ENCODE results near the gene PREX1. TPM values are rescaled to one million over a fixed set of nuclear protein-coding genes. Genes with fewer than 3 reads are reported as not detected.

PREX1 gene
- total RNA-seq, 1 donor: 14.1 TPM

GRCh38 chr20:48604426-48604825 lies 223.4 kb downstream of the PREX1 start:
- no peaks in the 10 kb centered on the region for H3K9me3 ChIP-seq (ENCODE audit: low read depth, low read length)
- no peaks in the 10 kb centered on the region for H3K36me3 ChIP-seq (ENCODE audit: insufficient read depth, low read length)
- H3K27me3 ChIP-seq (ENCODE audit: insufficient read depth, low read length): peaks cover 11% of the 10 kb centered on the region
- H3K79me2 ChIP-seq (ENCODE audit: insufficient read depth, low read length): no peaks in the 10 kb centered on the region
- H3K4me2 ChIP-seq (ENCODE audit: insufficient read depth, low read length): no peak overlapping the region
- no peak overlapping the region for H2AFZ ChIP-seq (ENCODE audit: low read length)
- TF ChIP-seq CTCF (IDR thresholded peaks at IDR 0.05; ENCODE audit: extremely low read depth, low read depth, low read length): no peak
- H3K4me3 ChIP-seq (ENCODE audit: insufficient read depth, low read length): no peak overlapping the region
- H3K4me1 ChIP-seq (ENCODE audit: insufficient read depth, low read length): no peaks in the 10 kb centered on the region
- no peaks in the 10 kb centered on the region for H4K20me1 ChIP-seq (ENCODE audit: insufficient read depth, low read length)
- DNase-seq (ENCODE audit: insufficient read length, low spot score, missing footprints): no peak
- H3K27ac ChIP-seq (ENCODE audit: low read depth, low read length): no peak overlapping the region

GRCh38 chr20:48603819-48604405 lies 223.9 kb downstream of the PREX1 start:
- no peak for DNase-seq (ENCODE audit: insufficient read length, low spot score, missing footprints)
- no peaks in the 10 kb centered on the region for H3K9me3 ChIP-seq (ENCODE audit: low read depth, low read length)
- no peaks in the 10 kb centered on the region for H3K79me2 ChIP-seq (ENCODE audit: insufficient read depth, low read length)
- no peaks in the 10 kb centered on the region for H4K20me1 ChIP-seq (ENCODE audit: insufficient read depth, low read length)
- H3K27me3 ChIP-seq (ENCODE audit: insufficient read depth, low read length): peaks cover 8% of the 10 kb centered on the region
- no peak for TF ChIP-seq CTCF (IDR thresholded peaks at IDR 0.05; ENCODE audit: extremely low read depth, low read depth, low read length)
- no peak overlapping the region for H2AFZ ChIP-seq (ENCODE audit: low read length)
- no peaks in the 10 kb centered on the region for H3K36me3 ChIP-seq (ENCODE audit: insufficient read depth, low read length)
- no peak overlapping the region for H3K4me3 ChIP-seq (ENCODE audit: insufficient read depth, low read length)
- H3K4me2 ChIP-seq (ENCODE audit: insufficient read depth, low read length): no peak overlapping the region
- H3K4me1 ChIP-seq (ENCODE audit: insufficient read depth, low read length): no peaks in the 10 kb centered on the region
- H3K27ac ChIP-seq (ENCODE audit: low read depth, low read length): no peak overlapping the region

- no peak overlapping the region for H2AFZ ChIP-seq (ENCODE audit: low read length)
- peaks cover 1% of the 10 kb centered on the region for H3K27me3 ChIP-seq (ENCODE audit: insufficient read depth, low read length)
- TF ChIP-seq CTCF (IDR thresholded peaks at IDR 0.05; ENCODE audit: extremely low read depth, low read depth, low read length): no peak
- H3K9me3 ChIP-seq (ENCODE audit: low read depth, low read length): no peaks in the 10 kb centered on the region
- H3K4me1 ChIP-seq (ENCODE audit: insufficient read depth, low read length): no peaks in the 10 kb centered on the region
- H3K79me2 ChIP-seq (ENCODE audit: insufficient read depth, low read length): no peaks in the 10 kb centered on the region
- H3K36me3 ChIP-seq (ENCODE audit: insufficient read depth, low read length): no peaks in the 10 kb centered on the region
- no peak for DNase-seq (ENCODE audit: insufficient read length, low spot score, missing footprints)
- no peak overlapping the region for H3K4me3 ChIP-seq (ENCODE audit: insufficient read depth, low read length)
- H3K27ac ChIP-seq (ENCODE audit: low read depth, low read length): no peak overlapping the region
- no peak overlapping the region for H3K4me2 ChIP-seq (ENCODE audit: insufficient read depth, low read length)
- H4K20me1 ChIP-seq (ENCODE audit: insufficient read depth, low read length): no peaks in the 10 kb centered on the region
These were observed 224.5 kb downstream of the PREX1 start for GRCh38 chr20:48603116-48603818.

- H2AFZ ChIP-seq (ENCODE audit: low read length): no peak overlapping the region
- no peaks in the 10 kb centered on the region for H4K20me1 ChIP-seq (ENCODE audit: insufficient read depth, low read length)
- no peak overlapping the region for H3K4me2 ChIP-seq (ENCODE audit: insufficient read depth, low read length)
- H3K9me3 ChIP-seq (ENCODE audit: low read depth, low read length): no peaks in the 10 kb centered on the region
- no peak overlapping the region for H3K4me3 ChIP-seq (ENCODE audit: insufficient read depth, low read length)
- DNase-seq (ENCODE audit: insufficient read length, low spot score, missing footprints): no peak
- H3K4me1 ChIP-seq (ENCODE audit: insufficient read depth, low read length): no peaks in the 10 kb centered on the region
- no peaks in the 10 kb centered on the region for H3K36me3 ChIP-seq (ENCODE audit: insufficient read depth, low read length)
- H3K79me2 ChIP-seq (ENCODE audit: insufficient read depth, low read length): no peaks in the 10 kb centered on the region
- no peak overlapping the region for H3K27ac ChIP-seq (ENCODE audit: low read depth, low read length)
- no peaks in the 10 kb centered on the region for H3K27me3 ChIP-seq (ENCODE audit: insufficient read depth, low read length)
- no peak for TF ChIP-seq CTCF (IDR thresholded peaks at IDR 0.05; ENCODE audit: extremely low read depth, low read depth, low read length)
These were observed 226.0 kb downstream of the PREX1 start for GRCh38 chr20:48601798-48602197.

Data from osteoblast (primary cell).